ENCODE measurements around the gene NPPC.

Gene NPPC

DNA sequence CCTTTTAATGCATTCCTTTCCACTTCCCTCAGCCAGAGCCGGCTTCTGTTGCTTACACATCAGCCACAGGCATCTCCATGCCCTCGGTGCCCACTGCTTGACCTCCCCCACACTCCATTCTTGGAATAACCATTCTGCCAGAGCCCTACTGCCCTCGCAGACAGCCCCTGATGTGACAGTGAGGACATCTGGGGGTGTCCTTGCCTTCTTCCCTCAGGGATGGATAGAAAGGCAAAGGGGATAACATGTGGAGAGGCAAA, 6.4 kb upstream of the NPPC start:
- Histone ChIP-seq H2AFZ (ENCODE audit: low read depth, low read length) (no peak overlapping the region), H3K4me3 (ENCODE audit: low read length) (no peak overlapping the region), H3K9me3 (ENCODE audit: low read length) (no peaks in the 10 kb centered on the region), H3K36me3 (ENCODE audit: insufficient read depth, low read length) (no peaks in the 10 kb centered on the region), H3K4me1 (ENCODE audit: insufficient read depth, low read length) (peaks cover 16% of the 10 kb centered on the region), H3K27me3 (ENCODE audit: insufficient read depth, low read length) (no peaks in the 10 kb centered on the region)

DNA sequence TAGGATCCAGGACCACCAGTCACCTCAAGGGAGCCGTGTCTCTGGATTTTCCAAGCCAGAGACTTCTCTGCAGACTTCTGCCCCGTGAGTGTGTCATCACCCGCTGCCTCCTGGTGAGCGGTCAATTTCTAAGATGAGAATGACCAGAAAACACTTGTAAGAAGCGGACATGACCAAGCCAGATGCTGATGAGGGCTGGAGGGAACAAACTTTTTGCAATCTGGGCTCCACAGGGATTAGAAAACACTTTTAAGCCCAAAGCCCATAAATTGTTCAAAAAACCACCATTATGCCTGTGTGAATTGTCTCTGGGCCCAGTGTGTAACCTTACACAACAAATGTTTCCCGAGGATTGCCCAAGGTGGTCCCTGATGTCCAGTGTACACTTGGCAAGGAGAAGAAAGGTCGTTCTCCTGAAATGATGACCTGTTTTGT, 5.3 kb upstream of the NPPC start:
- H3K27me3 ChIP-seq (ENCODE audit: insufficient read depth, low read length) = no peaks in the 10 kb centered on the region
- H3K4me1 ChIP-seq (ENCODE audit: insufficient read depth, low read length) = peaks cover 27% of the 10 kb centered on the region
- no peak overlapping the region for H3K4me3 ChIP-seq (ENCODE audit: low read length)
- no peaks in the 10 kb centered on the region for H3K9me3 ChIP-seq (ENCODE audit: low read length)
- H2AFZ ChIP-seq (ENCODE audit: low read depth, low read length) = no peak overlapping the region
- no peaks in the 10 kb centered on the region for H3K36me3 ChIP-seq (ENCODE audit: insufficient read depth, low read length)

DNA sequence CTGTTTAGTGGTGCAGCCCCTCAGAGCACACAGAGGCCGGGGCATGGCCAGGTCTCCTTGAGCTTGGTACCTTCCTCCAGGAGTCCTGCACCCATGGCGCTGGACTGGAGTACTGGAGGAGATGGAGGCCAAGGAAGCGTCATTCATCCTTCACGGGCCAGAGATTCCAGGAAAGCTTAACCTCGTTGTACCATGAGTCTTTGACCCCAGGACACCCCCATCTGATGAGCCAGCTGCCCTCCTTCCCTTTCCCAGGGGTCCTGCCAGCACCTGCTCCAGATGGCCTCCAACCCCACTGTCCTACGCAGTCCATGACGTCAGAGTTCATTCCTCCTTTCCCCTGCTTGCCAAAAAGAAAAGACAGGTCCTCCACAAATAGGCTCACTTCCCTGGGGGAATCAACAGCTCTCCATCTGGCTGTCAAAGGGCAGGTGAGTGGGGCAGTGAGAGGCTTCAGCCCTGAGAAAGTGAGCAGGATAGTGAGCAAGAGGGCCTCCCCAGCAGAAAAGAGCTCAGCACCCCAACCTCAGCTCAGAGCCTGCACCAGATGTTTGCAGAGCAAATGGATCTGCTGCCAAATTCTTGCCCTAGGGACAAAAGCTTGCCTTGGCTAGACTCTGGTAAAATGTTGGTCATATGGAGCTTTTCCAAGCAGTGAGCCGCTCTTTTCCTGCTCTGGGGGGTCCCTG, 4.5 kb upstream of the NPPC start:
- H3K4me3 ChIP-seq (ENCODE audit: low read length) = no peak overlapping the region
- H3K27me3 ChIP-seq (ENCODE audit: insufficient read depth, low read length) = no peaks in the 10 kb centered on the region
- peaks cover 27% of the 10 kb centered on the region for H3K4me1 ChIP-seq (ENCODE audit: insufficient read depth, low read length)
- no peaks in the 10 kb centered on the region for H3K9me3 ChIP-seq (ENCODE audit: low read length)
- no peaks in the 10 kb centered on the region for H3K36me3 ChIP-seq (ENCODE audit: insufficient read depth, low read length)
- H2AFZ ChIP-seq (ENCODE audit: low read depth, low read length) = no peak overlapping the region

DNA sequence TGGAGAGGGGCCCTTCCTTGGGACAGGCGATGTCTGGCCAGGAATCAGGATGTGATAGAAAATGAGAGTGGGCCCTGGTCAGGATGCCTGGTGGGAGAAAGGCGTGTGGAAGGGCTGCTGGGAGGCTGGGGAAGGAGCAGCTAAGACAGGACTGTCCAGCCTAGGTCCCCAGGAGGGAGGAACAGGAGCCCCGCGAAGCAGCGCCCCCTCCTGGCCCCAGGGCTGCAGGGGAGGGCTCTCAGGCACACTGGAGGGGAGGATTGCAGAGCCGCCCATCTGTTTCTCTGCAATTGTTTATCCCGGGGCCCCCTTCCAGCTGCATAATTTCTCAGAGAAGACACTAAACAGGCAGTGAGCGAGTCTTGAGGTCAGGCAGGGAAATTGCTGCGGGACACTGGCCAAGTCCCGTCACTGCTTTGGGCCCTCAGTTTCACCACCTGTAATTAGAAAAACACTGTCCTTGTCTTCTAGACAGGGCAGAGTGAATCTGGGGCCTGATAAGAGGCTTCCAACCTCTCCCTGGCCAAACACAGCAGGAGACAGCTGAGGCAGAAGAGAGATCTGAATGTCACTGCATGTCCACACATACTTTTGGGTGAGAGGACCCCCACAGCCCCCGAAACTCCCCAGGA, 3.9 kb upstream of the NPPC start:
- H3K9me3 ChIP-seq (ENCODE audit: low read length) = no peaks in the 10 kb centered on the region
- H3K4me1 ChIP-seq (ENCODE audit: insufficient read depth, low read length) = peaks cover 28% of the 10 kb centered on the region
- H3K27me3 ChIP-seq (ENCODE audit: insufficient read depth, low read length) = no peaks in the 10 kb centered on the region
- H2AFZ ChIP-seq (ENCODE audit: low read depth, low read length) = no peak overlapping the region
- H3K4me3 ChIP-seq (ENCODE audit: low read length) = no peak overlapping the region
- peaks cover under 1% of the 10 kb centered on the region for H3K36me3 ChIP-seq (ENCODE audit: insufficient read depth, low read length)

DNA sequence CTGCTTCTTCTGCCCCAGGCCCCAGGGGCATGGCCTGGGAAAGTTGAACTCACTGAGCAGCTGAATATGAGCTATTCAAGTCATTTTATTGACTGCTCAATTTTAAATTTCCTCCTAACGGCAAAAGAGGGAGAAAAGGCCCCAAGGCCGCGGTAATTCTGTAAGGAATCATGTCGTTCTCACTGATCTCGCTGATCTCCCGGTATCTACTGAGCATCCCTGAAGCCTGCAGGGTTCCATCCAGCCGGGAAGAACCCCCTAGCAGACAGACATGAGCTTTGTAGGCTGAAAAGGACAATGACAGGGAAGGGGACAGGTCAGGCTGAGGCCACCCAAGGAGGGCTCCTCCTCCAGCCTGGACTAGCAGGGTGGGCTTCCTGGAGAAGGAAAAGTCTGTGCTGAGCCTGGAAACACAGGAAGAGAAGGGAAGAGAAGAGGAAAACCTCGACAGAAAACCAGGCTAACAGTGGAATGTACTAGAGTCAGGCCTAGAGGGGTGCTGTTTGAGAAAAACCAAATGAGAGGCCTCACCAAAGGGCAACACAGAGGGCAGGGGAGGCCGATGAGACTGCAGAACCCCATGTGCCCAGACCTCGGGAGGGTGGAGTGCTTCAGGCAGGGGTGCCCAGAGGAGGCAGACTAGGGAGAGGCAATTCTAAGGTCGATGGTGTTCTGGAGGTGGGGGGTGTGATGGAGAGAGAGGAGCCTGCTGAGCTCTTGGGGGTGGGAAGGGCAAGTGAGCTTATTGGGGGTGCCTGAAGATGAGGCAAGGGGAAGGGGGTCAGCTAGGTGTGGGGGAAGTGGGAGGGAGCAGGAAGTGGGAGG, 2.9 kb upstream of the NPPC start:
- peaks cover 10% of the 10 kb centered on the region for H3K36me3 ChIP-seq (ENCODE audit: insufficient read depth, low read length)
- no peaks in the 10 kb centered on the region for H3K27me3 ChIP-seq (ENCODE audit: insufficient read depth, low read length)
- H3K4me1 ChIP-seq (ENCODE audit: insufficient read depth, low read length) = peaks cover 37% of the 10 kb centered on the region
- no peaks in the 10 kb centered on the region for H3K9me3 ChIP-seq (ENCODE audit: low read length)
- H2AFZ ChIP-seq (ENCODE audit: low read depth, low read length) = peak overlapping the region; percentile 37
- no peak overlapping the region for H3K4me3 ChIP-seq (ENCODE audit: low read length)

DNA sequence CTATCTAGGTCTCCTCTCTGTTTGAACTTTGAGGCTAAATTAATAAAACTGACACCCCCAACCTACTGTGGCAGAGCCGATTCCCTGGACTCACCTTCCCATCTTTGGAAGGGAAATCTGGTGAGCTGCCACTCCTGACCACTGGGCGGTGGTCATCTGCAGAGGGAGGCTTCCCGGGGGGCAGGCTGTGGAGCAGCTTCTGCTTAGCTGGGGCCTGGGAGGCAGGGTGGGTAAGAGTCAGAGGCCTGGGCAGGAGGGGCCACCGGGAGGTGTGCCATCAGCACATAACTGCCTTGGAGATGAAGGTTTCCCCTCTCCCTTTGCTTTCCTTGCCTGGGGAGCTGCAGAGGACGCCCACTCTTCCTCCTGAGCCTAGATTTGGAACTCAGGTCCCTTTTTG, 2.3 kb upstream of the NPPC start:
- Histone ChIP-seq H3K9me3 (ENCODE audit: low read length) (no peaks in the 10 kb centered on the region), H3K36me3 (ENCODE audit: insufficient read depth, low read length) (peaks cover 16% of the 10 kb centered on the region), H2AFZ (ENCODE audit: low read depth, low read length) (no peak overlapping the region), H3K27me3 (ENCODE audit: insufficient read depth, low read length) (no peaks in the 10 kb centered on the region), H3K4me1 (ENCODE audit: insufficient read depth, low read length) (peaks cover 44% of the 10 kb centered on the region), H3K4me3 (ENCODE audit: low read length) (no peak overlapping the region)

DNA sequence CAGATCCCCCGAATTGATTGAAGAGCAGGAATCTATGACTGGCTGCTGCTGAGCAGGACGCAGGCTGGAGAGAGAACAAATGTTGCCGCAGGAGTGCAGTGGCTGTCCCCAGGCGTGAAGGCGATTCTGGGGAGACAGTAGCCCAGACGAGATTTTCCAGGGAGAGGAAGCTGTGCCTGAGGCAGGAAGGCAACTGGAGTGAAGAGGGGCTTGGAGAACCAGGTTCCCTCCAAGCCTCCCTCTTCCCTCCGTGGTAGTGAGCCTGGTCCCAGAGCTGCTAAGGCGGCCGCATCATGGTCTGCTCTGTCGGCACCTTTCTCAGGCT, 1.3 kb upstream of the NPPC start:
- H3K9me3 ChIP-seq (ENCODE audit: low read length) = no peaks in the 10 kb centered on the region
- peaks cover 53% of the 10 kb centered on the region for H3K4me1 ChIP-seq (ENCODE audit: insufficient read depth, low read length)
- no peak overlapping the region for H3K4me3 ChIP-seq (ENCODE audit: low read length)
- H3K27me3 ChIP-seq (ENCODE audit: insufficient read depth, low read length) = no peaks in the 10 kb centered on the region
- H2AFZ ChIP-seq (ENCODE audit: low read depth, low read length) = no peak overlapping the region
- H3K36me3 ChIP-seq (ENCODE audit: insufficient read depth, low read length) = peaks cover 21% of the 10 kb centered on the region

DNA sequence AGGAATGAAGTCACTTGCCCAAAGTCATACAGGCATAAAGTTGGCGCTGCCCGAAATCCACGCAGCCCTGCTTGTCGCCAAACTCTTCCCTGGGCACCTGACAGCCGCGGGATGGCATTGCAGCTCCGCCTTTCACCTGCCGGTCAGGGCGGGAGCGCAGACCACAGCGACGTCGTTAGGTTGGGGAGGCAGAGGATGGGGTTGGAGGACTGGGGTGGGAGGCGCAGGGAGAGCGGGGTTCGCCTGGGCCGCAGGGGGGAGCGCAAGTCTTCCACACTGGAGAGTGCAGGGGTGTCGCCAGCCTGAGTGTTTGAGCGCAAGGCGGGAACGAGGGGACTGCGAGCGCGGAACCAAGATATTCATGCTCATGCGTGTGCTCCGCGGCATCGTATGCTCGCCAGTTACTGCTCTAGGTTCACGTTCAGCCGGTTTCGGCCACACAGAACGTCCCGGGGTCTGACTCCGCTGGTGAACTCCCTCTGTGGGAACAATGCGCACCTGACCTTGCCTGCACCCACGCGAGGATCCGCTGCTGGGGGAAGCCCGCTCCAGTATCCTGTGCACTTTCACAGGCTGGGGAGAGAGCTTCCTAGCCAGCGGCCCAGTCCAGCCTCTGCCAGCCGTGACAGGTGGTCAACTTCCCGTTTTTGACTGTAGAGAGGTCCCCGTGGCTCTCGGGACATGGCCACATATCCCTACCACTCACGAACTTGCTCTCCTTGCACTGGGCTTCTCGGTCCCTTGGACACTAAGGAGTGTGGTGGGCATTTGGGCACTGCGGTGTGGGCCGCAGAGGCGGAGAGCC, 767 bp upstream of the NPPC start:
- H3K4me1 ChIP-seq (ENCODE audit: insufficient read depth, low read length) = peaks cover 56% of the 10 kb centered on the region
- H3K9me3 ChIP-seq (ENCODE audit: low read length) = no peaks in the 10 kb centered on the region
- peaks cover 21% of the 10 kb centered on the region for H3K36me3 ChIP-seq (ENCODE audit: insufficient read depth, low read length)
- no peaks in the 10 kb centered on the region for H3K27me3 ChIP-seq (ENCODE audit: insufficient read depth, low read length)
- H3K4me3 ChIP-seq (ENCODE audit: low read length) = peak overlapping the region; percentile 65
- H2AFZ ChIP-seq (ENCODE audit: low read depth, low read length) = peak overlapping the region; percentile 71

DNA sequence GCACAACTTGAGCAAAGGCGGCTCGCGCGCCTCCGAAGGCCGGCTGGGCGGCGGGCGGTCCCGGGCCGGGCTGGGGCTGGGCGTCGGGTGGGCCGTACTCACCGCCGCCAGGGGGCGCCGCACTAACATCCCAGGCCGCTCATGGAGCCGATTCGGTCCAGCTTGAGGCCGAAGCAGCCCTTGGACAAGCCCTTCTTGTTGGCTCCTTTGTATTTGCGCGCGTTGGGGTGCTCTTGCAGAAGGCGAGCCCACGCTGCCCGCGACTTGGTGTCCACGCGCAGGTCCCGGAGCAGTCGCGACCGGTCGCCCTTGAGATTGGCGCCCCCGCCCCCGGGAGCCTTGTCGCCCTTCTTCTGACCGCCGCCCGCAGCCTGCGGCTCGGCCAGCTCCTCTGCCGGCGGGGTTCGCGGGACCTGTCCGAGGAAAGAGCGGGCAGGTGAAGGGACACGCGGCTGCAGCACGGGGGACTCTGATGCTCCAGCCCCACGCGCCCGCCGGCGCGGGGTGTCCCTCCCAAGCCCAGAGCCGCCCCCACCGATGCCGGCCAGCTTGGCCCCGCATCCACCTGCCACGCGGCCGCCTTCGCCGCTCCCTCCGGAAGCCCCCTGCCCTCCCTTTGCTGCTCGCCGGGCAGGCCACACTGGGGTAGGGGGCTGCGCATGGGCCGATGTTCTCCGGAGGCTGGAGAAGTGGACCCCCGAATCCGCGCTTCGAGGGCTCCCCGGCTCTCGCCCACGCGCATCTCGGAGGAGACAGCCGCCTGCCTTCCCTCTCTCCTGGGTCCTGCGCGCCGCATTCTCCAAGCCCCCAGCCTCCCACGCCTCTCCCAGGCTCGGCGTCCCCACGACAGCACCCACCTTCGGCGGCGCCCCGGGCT, 655 bp downstream of the NPPC start:
- peak overlapping the region; percentile 65 for H3K4me3 ChIP-seq (ENCODE audit: low read length)
- peak overlapping the region; percentile 71 for H2AFZ ChIP-seq (ENCODE audit: low read depth, low read length)
- H3K9me3 ChIP-seq (ENCODE audit: low read length) = no peaks in the 10 kb centered on the region
- peaks cover 24% of the 10 kb centered on the region for H3K36me3 ChIP-seq (ENCODE audit: insufficient read depth, low read length)
- peaks cover 56% of the 10 kb centered on the region for H3K4me1 ChIP-seq (ENCODE audit: insufficient read depth, low read length)
- H3K27me3 ChIP-seq (ENCODE audit: insufficient read depth, low read length) = no peaks in the 10 kb centered on the region

DNA sequence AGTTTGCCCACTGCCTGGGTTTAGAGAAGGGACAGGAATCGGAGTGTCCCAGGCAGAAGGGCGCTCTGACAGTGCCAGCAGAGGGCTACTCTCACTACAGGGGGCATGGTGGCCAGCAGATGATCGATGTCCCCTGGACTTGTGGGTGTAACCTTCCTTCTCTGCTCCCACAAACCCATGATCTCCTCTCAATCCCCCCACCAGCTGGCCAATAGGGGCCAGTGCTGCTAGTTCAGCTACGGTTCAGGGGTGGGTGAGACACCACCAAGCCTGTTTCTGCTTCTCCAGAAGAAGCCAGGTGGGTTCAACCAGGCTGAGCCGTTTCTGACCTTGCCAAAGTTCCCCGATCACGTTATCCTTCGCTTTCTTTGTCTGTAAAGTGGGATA, 1.3 kb downstream of the NPPC start:
- H2AFZ ChIP-seq (ENCODE audit: low read depth, low read length) = peak overlapping the region; percentile 71
- no peaks in the 10 kb centered on the region for H3K9me3 ChIP-seq (ENCODE audit: low read length)
- H3K4me1 ChIP-seq (ENCODE audit: insufficient read depth, low read length) = peaks cover 56% of the 10 kb centered on the region
- H3K27me3 ChIP-seq (ENCODE audit: insufficient read depth, low read length) = no peaks in the 10 kb centered on the region
- peaks cover 24% of the 10 kb centered on the region for H3K36me3 ChIP-seq (ENCODE audit: insufficient read depth, low read length)
- H3K4me3 ChIP-seq (ENCODE audit: low read length) = peak overlapping the region; percentile 65

DNA sequence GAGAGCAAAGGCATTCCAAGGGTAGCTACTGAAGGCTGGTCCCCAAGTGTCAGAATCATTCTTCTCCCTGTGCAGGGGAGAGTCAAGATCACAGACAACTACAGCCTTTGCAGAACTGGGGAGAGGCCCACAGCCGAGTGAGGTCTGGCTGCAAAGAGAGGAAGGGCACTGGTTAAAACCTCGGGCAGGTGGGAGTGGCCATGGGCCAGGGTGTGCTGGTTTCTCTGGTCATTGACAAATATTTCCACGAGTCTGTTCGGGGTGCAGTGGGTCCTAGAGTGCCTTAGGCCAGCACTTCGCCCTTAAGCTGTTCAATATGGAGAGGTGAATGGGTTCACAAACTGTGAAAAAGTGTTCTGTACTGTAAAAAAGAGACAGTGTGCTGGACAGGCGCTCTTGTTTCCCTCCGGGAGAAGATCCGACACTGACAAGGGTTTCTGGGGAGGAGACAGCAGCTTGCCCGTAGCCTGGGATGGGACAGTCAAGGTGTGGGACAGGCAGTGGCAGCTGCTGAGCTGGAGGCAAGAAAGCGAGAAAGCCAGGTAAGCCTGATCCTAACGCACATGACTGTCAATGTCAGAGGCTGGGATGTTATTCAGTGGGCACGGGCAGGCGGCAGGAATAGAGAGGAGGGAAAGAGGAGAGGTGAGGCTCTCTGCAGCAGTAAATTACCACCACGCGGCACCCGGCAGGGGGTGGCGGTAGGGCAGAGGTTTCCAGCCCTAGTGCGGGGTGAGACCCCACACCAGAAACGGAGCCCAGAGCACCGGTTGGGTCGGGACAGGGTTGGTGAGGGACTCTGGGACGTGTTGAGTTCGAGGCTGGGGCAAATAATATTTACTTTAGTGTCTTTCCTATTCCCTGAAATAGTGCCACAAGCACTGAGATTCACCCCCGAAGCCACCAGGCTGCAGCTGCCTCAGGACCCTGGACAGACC, 2.0 kb downstream of the NPPC start:
- Histone ChIP-seq H3K4me1 (ENCODE audit: insufficient read depth, low read length) (peaks cover 50% of the 10 kb centered on the region), H3K36me3 (ENCODE audit: insufficient read depth, low read length) (peaks cover 24% of the 10 kb centered on the region), H3K4me3 (ENCODE audit: low read length) (peak overlapping the region; percentile 65), H3K27me3 (ENCODE audit: insufficient read depth, low read length) (no peaks in the 10 kb centered on the region), H2AFZ (ENCODE audit: low read depth, low read length) (no peak overlapping the region), H3K9me3 (ENCODE audit: low read length) (no peaks in the 10 kb centered on the region)

DNA sequence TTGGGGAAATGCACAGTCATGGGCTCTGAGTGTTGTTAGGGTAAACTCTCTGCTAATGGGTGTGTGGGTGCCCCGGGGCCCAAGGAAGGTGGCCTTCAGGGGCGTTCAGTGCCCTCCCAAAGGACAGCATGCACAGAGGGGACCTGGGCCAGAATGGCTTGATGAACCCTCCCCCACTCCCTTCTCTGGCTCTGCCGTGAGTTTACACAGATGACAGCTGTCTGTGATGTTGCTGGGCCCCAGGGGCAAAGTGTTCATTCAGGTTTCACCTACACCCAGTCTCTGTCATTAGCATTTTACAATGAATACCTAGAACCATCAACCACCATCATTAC, 3.2 kb downstream of the NPPC start:
- Histone ChIP-seq H3K4me3 (ENCODE audit: low read length) (no peak overlapping the region), H2AFZ (ENCODE audit: low read depth, low read length) (no peak overlapping the region), H3K4me1 (ENCODE audit: insufficient read depth, low read length) (peaks cover 40% of the 10 kb centered on the region), H3K9me3 (ENCODE audit: low read length) (no peaks in the 10 kb centered on the region), H3K27me3 (ENCODE audit: insufficient read depth, low read length) (no peaks in the 10 kb centered on the region), H3K36me3 (ENCODE audit: insufficient read depth, low read length) (peaks cover 24% of the 10 kb centered on the region)
